Hindlimb muscle (tissue), 1 donor: ENCODE data around the gene PIP4K2A. TPM values are rescaled to one million over a fixed set of nuclear protein-coding genes. Genes with fewer than 3 reads are reported as not detected.
"Not testable (repeated sequence)": the region's sequence is repeated elsewhere in the genome, so short reads cannot be mapped to it uniquely, and the experiment has no call there.

Experiments
- DNase-seq: peaks from one replicate; pipeline ENCODE4 v3.0.0-alpha.2; 2013
- polyA plus RNA-seq: library from polyadenylated mRNA; unstranded; fragments of 120-200 nt; gene quantifications from one replicate; pipeline ENCODE4 v1.2.1, GENCODE V29; 2013; ENCODE audit not compliant: insufficient read length

PIP4K2A gene
- polyA plus RNA-seq, 1 donor: 19.9 TPM

DNA sequence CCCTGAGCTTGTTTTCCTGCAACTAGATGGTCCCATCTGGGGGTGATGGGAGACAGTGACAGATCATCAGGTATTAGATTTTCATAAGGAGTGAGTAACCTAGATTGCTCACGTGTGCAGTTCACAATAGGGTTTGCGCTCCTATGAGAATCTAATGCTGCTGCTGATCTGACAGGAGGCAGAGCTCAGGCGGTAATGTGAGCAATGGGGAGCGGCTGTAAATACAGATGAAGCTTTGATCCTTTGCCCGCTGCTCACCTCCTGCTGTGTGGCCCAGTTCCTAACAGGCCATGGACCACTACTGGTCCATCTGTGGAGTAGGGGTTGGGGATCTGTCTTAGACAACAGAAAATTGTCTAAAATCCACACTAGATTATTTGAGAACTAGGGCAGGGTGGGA lies 22.3 kb downstream of the PIP4K2A start:
- not testable (repeated sequence) for DNase-seq

DNA sequence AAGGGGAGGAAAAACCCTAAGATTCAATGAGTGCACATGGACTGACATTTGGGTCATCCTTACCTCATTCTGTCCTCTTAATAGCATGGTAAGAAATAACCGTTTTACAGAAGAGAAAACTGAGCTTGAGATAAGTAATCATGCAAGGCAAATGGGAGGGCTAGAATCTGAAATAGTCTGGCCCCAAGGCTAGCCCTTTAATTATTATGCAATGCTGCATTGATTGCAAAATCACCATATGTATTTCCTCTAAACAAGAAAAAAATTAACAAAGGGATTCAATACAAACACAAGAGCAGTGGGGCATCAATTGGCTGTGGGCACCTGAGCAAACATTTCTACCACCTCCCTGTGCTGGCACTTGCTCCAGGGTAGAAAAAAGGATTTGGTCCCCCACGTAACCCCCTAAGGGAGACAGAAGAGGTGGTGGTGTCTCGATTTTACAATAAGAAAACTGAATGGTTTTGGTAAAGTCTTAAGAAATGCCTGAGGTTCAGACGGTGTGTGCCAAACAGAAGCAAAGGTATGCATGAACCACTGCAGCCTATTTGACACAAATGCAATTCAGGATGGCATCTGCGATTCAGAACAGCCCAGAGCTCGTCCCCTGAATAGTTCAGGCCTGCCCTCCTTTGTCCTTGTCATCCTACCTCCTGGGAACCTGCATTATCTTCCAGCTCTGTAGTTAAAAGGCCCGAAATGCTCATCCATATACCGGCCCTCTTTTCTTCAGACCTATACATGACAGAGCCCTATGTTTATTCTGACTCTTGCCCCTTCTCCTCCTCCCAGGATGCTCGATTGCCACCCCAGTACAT lies 23.6 kb downstream of the PIP4K2A start:
- DNase-seq: no peak

DNA sequence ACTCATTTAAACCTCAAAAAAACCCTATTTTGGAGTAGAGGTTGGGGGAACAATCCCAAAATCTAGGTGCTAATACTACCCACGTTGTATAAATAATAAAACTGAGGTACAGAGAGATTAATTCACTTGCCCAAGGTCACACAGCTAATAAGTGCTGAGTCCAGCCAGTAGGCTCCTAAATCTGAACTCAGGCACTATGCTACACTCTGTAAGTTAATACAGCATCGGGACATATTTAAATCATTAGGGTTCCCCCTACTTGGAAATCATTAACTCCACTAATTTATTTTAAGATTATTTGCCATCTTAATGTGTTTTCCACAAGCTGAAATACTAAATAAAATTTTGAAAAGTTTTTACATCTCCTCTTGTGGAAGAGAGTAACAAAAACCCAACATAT lies 24.2 kb downstream of the PIP4K2A start:
- no peak for DNase-seq

DNA sequence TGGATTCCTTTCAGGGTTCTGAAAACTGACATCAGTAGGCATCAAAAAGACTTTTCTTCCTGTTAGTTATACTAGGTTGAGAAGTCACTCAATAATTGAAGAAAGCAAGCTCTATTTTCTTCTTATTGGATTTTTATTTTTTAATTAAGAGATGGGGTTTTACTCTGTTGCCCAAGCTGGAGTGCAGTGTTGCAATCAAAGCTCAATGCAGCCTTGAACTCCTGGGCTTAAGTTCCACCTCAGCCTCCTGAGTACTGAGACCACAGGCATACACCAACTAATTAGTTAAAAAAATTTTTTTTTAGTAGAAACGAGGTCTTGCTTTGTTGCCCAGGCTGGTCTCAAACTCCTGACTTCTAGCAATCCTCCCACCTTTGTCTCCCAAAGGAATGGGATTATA lies 28.0 kb downstream of the PIP4K2A start:
- no peak for DNase-seq

DNA sequence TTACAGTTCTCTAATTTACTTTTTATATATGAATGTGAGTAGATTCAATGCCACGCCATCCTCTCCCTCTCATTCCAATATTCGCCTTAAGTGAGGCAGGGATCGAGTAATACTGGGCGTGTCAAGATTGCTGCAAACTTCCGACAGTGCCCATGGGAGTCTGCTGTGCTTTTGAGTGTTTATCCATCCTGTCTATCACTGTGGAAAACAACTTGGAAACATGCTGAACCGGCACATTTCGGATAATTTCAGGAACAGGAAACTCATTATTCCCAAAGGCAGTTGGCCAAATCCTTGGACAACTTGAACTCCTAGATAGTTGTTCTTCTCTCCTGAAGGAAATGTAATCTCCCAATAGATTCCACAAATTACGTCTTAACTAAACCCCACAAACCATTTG lies 28.5 kb downstream of the PIP4K2A start:
- no peak for DNase-seq

DNA sequence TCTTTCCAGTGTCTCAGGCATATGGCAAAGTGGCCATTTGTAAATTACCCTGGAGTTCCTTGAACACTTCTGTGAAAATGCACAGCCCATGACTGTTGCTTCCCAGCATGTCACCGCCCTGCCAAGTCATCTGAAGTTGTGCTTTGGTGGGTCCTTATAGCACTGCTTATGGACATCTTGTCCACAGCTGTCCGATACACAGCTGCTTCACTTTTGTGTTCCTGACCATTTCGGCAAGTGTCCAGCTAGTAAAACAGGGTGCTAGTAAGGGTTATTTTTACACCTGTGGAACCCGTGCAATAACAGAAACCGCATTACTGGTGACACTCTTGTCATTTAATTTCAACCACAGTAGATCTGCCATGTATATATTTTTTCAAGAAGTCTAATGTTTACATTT lies 29.7 kb downstream of the PIP4K2A start:
- no peak for DNase-seq

DNA sequence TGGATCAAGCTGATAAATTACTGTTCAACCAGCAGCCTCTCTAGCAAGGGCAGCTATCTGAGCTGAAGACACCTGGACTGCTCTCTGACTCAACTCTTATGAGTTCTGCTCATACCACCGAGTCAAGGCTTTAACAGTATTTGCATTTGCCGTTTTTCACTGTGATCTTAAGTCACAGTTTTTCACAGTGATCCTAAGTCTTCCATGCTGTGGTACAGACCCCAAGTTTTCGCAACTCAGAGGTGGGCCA lies 31.3 kb downstream of the PIP4K2A start:
- no peak for DNase-seq

DNA sequence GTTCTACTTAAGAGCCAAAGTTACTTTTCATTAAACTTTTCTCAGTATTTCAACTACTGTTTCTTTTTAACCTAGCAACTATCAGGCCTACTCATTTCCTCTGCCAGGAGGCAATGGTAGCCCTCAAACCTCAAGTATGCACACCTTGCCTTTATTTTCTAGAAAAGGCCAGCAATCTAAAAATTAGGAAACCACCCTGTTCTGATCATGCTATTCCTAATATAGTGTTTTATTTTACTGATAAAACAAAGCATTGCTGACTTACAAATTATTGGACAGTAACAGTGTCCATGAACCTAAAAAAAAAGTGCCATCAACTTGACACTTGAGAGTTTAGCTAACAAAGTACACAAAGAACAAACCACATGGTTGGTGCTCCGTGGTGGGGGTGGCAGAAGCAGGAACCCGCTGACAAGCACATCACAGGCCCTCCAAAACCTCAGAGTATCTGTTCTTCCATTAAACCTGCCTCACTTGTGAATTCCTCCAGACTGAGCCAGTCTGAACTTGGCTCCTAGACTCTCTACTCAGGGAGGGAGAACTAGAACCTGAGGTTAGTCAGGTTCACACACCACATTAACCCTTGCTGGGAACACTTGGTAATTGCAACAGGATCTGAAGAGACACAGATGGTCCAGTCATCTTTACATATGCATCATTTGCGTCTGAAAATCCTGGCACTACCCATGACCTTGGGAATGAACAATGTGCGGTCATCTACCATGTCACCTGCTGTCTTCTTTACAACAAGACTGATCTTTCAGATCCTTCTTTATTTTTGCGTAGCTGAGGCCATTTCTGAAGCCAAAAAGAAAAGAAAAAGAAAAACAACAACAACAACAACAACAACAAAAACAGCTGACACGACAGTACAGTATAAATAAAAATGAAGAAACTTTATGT lies 31.9 kb downstream of the PIP4K2A start:
- DNase-seq: no peak

DNA sequence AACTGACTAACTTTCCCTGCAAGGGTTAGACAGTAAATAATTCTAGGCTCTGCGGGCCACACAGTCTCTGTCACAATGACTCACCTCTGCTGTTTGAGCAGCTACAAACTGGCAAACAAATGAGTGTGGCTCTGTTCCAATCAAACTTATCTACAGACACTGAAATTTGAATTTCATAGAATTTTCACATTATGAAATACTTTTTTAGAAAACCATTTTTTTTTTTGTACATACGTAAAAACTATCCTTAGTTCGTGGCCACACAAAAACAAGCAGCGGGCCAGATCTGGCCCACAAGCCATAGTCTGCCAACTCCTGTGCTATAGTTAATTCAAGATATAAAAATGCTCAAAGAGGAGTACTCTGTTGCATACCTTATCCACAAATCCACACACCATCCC lies 32.6 kb downstream of the PIP4K2A start:
- DNase-seq: no peak

DNA sequence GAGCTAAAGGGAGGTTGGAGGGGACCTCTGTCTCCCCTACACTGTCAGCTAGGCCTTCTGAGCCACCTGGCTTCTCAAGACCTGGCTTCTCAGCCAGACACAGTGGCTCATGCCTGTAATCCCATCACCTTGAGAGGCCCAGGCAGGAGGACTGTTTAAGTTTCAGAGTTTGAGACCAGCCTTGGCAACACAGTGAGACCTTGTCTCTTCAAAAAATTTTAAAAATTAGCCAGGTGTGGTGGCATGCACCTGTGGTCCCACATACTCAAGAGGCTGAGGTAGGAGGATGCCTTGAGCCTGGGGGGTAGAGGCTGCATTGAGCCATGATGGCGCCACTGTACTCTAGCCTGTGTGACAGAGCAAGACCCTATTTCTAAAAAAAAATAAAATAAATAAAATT lies 33.1 kb downstream of the PIP4K2A start:
- no peak for DNase-seq

DNA sequence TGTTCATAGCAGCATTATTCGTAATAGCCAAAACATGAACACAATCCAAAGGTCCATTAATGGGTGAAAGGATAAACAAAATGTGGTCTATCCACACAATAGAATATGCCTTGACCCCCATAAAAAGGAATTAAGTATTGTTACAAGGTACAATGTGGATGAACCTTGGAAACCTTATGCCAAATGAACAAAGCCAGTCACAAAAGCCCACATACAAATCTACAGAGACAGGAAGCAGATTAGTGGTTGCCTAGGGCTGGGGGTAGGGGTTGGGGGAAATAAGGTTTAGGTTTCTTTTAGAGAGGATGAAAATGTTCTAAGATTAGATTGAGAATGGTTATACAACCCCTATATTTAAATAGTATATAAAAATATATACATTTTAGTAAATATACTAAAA lies 34.8 kb downstream of the PIP4K2A start:
- no peak for DNase-seq

DNA sequence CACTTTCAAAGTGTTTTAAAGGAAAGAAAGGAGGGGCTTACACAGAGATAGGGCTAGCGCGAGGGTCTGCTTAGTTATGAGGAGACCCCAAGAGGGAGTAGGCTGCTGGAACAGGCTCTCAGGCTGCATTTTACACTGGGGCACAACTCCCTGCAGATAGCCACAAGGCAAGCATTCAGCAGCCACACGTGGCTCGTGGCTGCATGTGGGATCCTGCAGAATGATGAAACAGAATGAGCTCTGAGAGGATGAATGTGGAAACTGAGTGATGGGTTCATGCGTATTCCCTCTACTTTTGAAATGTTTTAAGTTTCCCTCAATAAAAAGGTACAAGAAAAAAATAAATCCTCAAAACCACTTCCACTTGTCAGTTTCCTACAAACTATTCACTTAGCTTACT lies 37.0 kb downstream of the PIP4K2A start:
- no peak for DNase-seq

DNA sequence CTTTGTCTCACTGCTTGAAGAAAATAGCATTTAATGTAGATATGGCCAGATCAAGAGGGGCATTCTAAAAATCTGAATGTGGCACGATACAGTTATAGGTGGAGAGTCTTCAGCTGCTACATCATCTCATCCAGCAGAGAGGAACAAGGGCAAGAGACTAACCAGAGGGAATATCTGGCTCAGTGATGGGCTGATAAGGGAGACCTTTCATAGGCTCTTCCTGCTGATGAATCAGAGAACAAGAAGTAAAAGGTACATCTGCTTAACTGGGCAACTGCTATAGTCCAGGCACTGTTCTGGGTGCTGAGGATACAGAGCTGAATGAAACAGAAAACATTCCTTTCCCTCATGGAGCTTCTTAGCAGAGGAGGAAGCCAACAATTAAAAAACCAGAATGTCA lies 37.9 kb downstream of the PIP4K2A start:
- no peak for DNase-seq

DNA sequence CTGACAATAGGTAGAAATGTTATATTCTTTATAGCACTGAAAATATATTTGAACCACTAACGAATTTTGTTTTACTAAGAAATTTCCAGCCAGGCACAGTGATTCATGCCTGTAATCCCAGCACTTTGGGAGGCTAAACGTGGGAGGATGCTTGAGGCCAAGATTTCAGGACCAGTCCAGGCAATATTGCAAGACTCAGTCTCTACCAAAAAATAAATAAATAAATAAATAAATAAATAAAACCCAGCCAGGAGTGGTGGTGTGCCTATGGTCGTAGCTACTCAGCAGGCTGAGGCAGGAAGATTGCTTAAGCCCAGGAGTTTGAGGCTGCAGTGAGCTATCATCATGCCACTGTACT lies 39.8 kb downstream of the PIP4K2A start:
- DNase-seq: no peak

DNA sequence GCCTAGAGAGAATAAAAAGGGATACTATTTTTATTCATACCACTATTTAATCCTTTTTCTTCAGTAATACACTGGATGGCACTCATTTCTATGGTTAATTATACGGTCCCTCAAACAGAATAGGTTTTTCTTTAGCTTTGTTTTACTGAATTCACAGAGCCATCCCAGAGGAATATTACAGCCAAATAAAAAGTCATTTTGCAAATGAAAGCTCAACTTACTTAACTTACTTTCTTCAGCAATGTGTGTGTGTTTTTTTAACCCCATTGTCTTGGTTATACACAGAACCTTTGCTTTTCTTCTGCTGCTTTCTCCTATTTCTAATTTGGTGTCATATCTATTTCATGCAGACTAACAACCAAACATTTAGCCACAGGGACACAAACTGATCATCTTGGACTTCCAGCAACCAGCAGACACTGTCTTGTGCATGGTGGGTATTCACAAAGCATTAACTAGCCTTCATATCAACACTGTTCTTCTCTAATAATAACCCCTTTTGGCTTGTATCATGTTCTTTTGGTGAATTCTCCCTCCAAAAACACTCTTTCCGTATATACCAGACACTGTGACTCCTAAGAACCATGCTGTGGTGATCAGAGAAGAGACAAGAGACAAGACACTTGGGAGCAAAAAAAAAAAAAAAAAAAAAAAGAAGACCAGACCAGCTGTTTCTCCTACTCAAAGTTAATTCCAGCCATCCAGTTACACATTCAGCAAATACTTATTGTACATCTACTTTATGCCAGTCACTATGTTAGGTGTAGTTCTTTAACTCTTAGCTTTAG lies 40.4 kb downstream of the PIP4K2A start:
- DNase-seq: no peak

DNA sequence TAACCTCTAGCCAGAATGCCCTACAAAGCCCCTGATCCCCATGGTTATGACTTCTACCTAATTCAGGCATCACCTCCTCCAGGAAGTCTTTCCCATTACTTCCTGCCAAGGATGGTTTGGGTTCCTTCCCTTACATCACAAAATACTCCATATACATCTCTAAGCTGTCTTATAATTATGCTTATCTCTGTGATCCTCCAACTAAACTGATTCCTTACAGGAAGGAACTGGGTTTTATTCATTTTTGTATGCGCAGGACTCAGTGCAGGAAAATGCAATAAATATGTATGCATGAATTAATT lies 41.3 kb downstream of the PIP4K2A start:
- DNase-seq: no peak

DNA sequence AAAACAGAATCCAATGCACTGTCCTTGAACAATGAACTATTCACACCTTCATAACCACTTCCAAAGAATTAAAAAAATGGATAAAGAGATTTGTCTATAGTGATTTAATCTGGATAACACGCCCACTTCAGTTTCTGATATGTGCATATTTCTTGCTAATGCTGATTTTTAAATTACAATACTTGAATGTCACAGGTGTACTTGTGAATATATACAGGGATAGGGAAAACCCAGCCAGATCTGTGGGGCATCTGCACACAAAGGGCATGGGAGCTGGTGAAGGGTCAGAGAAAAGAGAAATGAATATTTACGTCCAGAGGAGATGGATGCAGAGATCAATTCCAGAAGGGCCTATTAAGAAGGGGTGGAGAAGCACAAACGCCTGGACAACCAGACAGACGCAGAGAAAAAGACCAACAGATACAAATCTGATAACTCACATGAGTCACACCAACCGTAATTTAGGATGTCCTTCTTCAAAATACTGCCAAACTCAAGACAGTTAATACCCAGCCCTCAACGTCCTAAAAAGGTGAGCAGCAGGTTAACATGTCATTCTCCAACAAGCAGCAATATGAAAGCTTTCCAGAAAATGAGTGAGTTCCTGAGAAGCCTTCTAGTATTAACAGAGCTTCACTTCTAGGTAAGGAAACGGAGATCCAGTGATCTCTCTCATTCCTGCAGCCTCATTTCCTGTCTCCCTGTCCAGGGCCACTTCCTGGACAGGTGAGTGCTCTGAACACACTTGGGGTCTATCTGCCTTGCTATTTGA lies 41.9 kb downstream of the PIP4K2A start:
- DNase-seq: no peak

DNA sequence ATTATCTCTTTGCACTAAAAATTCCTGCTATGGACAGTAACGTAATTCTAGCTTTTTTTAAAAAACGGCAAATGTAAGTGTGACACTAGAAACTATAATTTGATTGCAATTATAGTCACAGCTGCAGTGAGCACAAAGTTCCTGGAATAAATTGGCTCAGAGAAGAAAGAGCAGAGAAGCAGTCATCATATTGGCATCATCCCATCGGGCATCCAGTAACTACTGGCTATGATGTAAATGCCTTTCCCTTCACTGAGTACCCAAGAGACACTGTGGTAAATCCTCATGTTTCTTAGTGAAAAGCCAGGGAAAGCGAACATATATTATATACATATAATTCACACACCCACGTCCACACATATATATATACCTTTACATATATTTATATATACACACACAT lies 43.6 kb downstream of the PIP4K2A start:
- peak; percentile 35 for DNase-seq

DNA sequence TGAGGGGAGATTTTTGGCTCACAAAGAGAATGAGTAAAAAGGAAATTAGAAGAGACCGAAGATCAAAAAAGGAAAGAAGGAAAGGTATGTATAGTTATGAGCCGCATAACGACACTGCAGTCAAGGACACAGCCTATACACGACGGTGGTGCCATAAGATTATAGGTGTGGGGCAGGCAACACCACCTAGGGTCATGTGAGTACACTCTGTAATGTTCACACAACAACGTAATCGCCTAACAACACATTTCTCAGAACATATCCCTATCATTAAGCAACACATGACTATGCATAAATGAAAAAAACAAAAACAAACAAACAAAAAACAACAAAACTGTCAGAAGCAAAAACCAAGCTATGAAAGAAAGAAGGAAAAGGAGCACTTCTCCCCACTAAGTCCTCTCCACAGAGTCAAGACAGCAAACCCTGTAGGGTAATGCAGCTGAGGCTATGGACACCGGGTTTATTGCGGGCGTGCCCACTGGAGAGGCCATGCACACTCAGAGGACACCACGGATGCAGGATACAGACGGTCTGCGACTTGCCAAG lies 45.1 kb downstream of the PIP4K2A start:
- no peak for DNase-seq

DNA sequence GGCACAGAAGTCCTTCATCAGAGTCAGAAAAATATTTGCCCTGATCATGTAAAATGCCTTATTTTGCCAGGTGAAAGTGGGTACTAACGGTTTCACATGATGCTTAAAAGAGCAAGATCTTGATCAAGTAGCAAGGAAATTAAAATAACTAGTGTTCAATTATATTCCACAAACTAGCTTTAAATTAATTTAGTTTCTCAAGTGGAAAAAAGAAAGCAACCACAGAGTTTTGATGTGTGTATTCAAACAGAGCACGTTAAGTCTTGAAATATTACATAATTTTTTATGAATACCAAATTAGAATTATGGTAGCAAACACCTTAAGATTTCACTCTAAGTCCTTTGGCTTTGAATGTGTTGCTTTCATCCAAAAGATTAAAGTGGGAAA lies 47.3 kb downstream of the PIP4K2A start:
- DNase-seq: no peak

DNA sequence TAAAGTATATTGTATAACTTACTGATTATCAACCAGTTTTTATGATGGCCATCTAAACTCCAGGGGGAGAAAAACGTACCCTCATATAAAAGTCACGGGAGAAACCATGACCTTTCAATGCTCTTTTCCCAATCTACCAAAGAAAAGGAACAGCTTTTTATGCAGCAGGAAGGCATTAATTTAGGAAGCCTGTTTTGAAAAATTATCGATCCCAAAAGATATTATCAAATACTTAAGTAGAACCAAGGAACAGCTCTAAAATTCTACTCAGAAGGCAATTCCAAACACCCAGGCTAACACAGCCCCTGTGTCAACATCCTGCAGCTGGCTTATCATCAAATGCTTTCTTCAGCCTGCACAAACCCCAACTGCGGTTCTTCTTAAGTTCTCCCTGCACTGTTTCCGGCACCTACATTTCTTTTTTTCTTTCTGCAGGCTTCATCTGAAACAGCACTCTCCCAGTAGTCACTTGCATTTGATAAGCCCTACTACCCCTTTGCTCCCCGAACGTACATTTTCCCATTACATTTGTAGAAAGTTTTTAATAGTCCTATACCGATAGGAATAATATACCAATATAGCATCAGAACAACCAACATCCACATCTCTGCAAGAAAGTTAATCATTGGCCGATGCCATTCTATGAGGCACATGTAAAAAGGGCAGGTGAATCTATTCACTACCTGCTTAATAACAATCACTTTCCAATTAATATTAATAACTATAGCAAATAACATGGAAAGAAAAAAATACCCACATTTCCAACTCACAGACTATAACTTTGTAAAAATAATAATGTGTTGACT lies 47.9 kb downstream of the PIP4K2A start:
- DNase-seq: no peak

DNA sequence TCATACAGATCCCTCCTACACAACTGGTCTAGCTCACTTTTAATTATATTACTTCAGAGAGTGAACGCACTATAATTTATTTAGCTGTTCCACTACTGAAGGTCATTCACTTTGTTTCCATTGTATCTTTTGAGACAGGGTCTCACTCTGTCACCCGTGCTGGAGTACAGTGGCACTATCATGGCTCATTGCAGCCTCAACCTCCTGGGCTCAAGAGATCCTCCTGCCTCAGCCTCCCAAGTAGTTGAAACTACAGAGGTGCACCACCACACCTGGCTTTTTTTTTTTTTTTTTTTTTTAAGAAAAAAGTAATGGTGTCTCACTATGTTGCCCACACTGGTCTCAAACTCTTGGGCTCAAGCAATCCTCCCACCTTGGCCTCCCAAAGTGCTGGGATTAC lies 49.0 kb downstream of the PIP4K2A start:
- DNase-seq: no peak
